Right atrium auricular region (tissue), 2 donors: ENCODE results near the gene MCFD2. TPM values are rescaled to one million over a fixed set of nuclear protein-coding genes. Genes with fewer than 3 reads are reported as not detected.

Source experiments
- DNase-seq: peaks from one replicate; pipeline ENCODE4 v3.0.0-alpha.2; 2019; ENCODE audit warnings: low spot score
- H3K27ac ChIP-seq, 2 donors: fragments of 200-600 bp; sonication (generic); 1 replicate in 1 of 2; 2 replicates in 1 of 2; pipeline ENCODE4 v1.5.1; 2016 to 2019
- H3K27me3 ChIP-seq, 2 donors: fragments of 200-600 bp; sonication (generic); one replicate each; pipeline versions ENCODE4 v1.5.1 to v1.6.0; 2017 to 2019
- H3K36me3 ChIP-seq: fragments of 200-600 bp; sonication (generic); one replicate; pipeline ENCODE4 v1.5.1; 2016
- H3K4me1 ChIP-seq, 2 donors: fragments of 200-600 bp; sonication (generic); one replicate each; pipeline versions ENCODE4 v1.5.1 to v1.6.0; 2017 to 2019
- H3K4me3 ChIP-seq, 2 donors: fragments of 200-600 bp; sonication (generic); 1 replicate in 1 of 2; 2 replicates in 1 of 2; pipeline ENCODE4 v1.5.1; 2017 to 2019; ENCODE audit warnings: mild to moderate bottlenecking in 1 of 2, moderate library complexity in 1 of 2
- H3K9me3 ChIP-seq, 2 donors: fragments of 200-600 bp; sonication (generic); one replicate each; pipeline ENCODE4 v1.5.1; 2019
- CTCF ChIP-seq, 2 donors: fragments of 200-600 bp; sonication (generic); IDR thresholded peaks; one replicate each; pipeline ENCODE4 v1.5.1; 2019; ENCODE audit warnings: antibody characterized with exemption in 2 of 2
- total RNA-seq, 2 donors: library from RNA; depleted of rRNA; stranded (reverse); fragments of >200 nt; gene quantifications; one replicate each; pipeline ENCODE4 v1.1.0, GENCODE V29; 2016

The MCFD2 gene
- total RNA-seq, 2 donors from 2014 or later = 48.7 to 77.5 TPM

- no peaks in the 10 kb centered on the region for H3K9me3 ChIP-seq
- H3K4me1 ChIP-seq = peaks cover 0 to 34% of the 10 kb centered on the region in 2 donors
- TF ChIP-seq CTCF (IDR thresholded peaks at IDR 0.05) = no peak
- no peaks in the 10 kb centered on the region for H3K36me3 ChIP-seq
- no peak overlapping the region for H3K4me3 ChIP-seq
- H3K27ac ChIP-seq = no peak overlapping the region
- H3K27me3 ChIP-seq = no peaks in the 10 kb centered on the region
- DNase-seq = no peak
Measured at GRCh38 chr2:46859482-46859881, 56.1 kb downstream of the MCFD2 start.

- Histone ChIP-seq H3K27me3 (no peaks in the 10 kb centered on the region), H3K4me3 (no peak overlapping the region), H3K27ac (no peak overlapping the region), H3K4me1 (peaks cover 0 to 41% of the 10 kb centered on the region in 2 donors), H3K36me3 (no peaks in the 10 kb centered on the region), H3K9me3 (no peaks in the 10 kb centered on the region)
- no peak for DNase-seq
- no peak for TF ChIP-seq CTCF (IDR thresholded peaks at IDR 0.05)
Measured at GRCh38 chr2:46858702-46859090, 56.9 kb downstream of the MCFD2 start.

- no peak overlapping the region for H3K4me3 ChIP-seq
- H3K36me3 ChIP-seq = no peaks in the 10 kb centered on the region
- peaks cover 0 to 43% of the 10 kb centered on the region in 2 donors for H3K4me1 ChIP-seq
- H3K27ac ChIP-seq = no peak overlapping the region
- H3K9me3 ChIP-seq = no peaks in the 10 kb centered on the region
- TF ChIP-seq CTCF (IDR thresholded peaks at IDR 0.05) = no peak
- H3K27me3 ChIP-seq = no peaks in the 10 kb centered on the region
- DNase-seq = no peak
Measured at GRCh38 chr2:46857871-46858701, 57.5 kb downstream of the MCFD2 start.

- H3K4me1 ChIP-seq = peaks cover 0 to 32% of the 10 kb centered on the region in 2 donors
Measured at GRCh38 chr2:46856336-46856735, 59.3 kb downstream of the MCFD2 start.

GRCh38 chr2:46855805-46856204 is 59.8 kb downstream of the MCFD2 start:
- no peak for DNase-seq
- no peaks in the 10 kb centered on the region for H3K27me3 ChIP-seq
- H3K4me3 ChIP-seq = no peak overlapping the region
- no peaks in the 10 kb centered on the region for H3K9me3 ChIP-seq
- TF ChIP-seq CTCF (IDR thresholded peaks at IDR 0.05) = no peak
- peak overlapping the region; percentile 67 to 72 for H3K27ac ChIP-seq
- no peaks in the 10 kb centered on the region for H3K36me3 ChIP-seq
- H3K4me1 ChIP-seq = peaks cover 0 to 36% of the 10 kb centered on the region in 2 donors

More at GRCh38 chr2:46856336-46856735, 59.3 kb downstream of the MCFD2 start:
- Histone ChIP-seq H3K36me3 (no peaks in the 10 kb centered on the region), H3K4me3 (no peak overlapping the region), H3K27me3 (no peaks in the 10 kb centered on the region), H3K27ac (peak overlapping the region; percentile 67 to 72), H3K9me3 (no peaks in the 10 kb centered on the region)
- no peak for TF ChIP-seq CTCF (IDR thresholded peaks at IDR 0.05)
- DNase-seq = no peak
